Colonic mucosa (tissue), 4 donors: ENCODE results near the gene ALDH3B1. TPM values are rescaled to one million over a fixed set of nuclear protein-coding genes. Genes with fewer than 3 reads are reported as not detected.

Experiments
- DNase-seq: peaks from one replicate; pipeline ENCODE4 v3.0.0-alpha.2; 2020
- H3K27ac ChIP-seq: fragments of 200-600 bp; one replicate; pipeline ENCODE4 v1.8.0; 2021
- H3K27me3 ChIP-seq: fragments of 200-600 bp; one replicate; pipeline ENCODE4 v1.8.0; 2021
- H3K36me3 ChIP-seq: fragments of 200-600 bp; one replicate; pipeline ENCODE4 v1.8.0; 2021
- H3K4me1 ChIP-seq: fragments of 200-600 bp; one replicate; pipeline ENCODE4 v1.8.0; 2021; ENCODE audit warnings: mild to moderate bottlenecking
- H3K4me3 ChIP-seq: fragments of 200-600 bp; one replicate; pipeline ENCODE4 v1.8.0; 2021
- H3K9ac ChIP-seq, 2 donors: one replicate each; pipeline ENCODE4 v1.7.0; 2013; ENCODE audit warnings: control low read depth in 2 of 2, low read depth in 2 of 2, low read length in 2 of 2
- H3K9me3 ChIP-seq: fragments of 200-600 bp; one replicate; pipeline ENCODE4 v1.8.0; 2021
- intact Hi-C: fragments of 100-400 bp; cut with DNase I; formaldehyde crosslinking; loops from one replicate; pipeline ENCODE4 v1.14.1; 2022
- total RNA-seq, 2 donors: library from RNA; stranded (reverse); fragmentation: NEBNext Ultra II Directional in 1 of 2; extraction: Animal tissue kit (Norgen Biotek cat#: 25700) in 1 of 2; gene quantifications; one replicate each; pipeline ENCODE4 v1.2.1, GENCODE V29; 2021
- TF ChIP-seq, protein P1 (sequence below): fragments of 200-600 bp; IDR thresholded peaks from one replicate; pipeline ENCODE4 v1.8.0; 2022; ENCODE audit warnings: antibody characterized with exemption, mild to moderate bottlenecking
- donor health status: healthy.
- donor health status: DM: no; HTN: no; CAD: no.
- donor health status: DM: no; HTN: no; CAD: no.

The ALDH3B1 gene
- total RNA-seq, 2 donors from 2014 or later: 17.7 to 18.8 TPM

DNA sequence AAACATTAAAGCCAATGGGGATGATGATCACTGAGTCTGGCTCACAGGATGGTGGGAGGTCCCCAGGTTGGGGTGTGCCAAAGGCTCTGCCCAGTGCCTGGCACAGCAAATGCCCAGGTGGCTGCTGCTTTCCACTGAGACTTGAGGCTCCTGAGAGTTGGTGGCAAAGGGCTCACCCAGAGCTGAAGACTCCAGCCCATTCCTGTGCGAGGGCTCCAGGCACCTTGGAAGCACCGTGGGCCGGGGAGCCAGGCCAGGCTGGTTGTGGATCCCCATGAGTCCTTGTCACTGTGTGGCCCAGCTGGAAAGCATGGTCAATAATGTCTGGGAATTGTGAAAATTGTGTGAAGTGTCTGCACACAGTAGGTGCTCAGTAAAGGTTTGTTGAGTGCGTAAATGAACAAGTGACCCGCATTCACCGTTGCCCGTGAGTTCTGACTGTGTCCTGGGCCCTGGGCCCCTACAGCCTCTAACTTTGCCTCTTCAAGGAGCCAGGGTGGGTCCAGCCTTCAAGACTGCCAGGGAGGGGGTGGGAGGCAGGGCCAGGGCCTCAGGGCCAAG, 3.4 kb upstream of the ALDH3B1 start:
- H3K36me3 ChIP-seq: no peaks in the 10 kb centered on the region
- H3K4me3 ChIP-seq: no peak overlapping the region
- H3K27ac ChIP-seq: no peak overlapping the region
- intact Hi-C loops: no loop called here
- H3K9ac ChIP-seq: no peak overlapping the region
- H3K4me1 ChIP-seq: peaks cover 6% of the 10 kb centered on the region
- DNase-seq: no peak
- TF ChIP-seq, protein P1, sequence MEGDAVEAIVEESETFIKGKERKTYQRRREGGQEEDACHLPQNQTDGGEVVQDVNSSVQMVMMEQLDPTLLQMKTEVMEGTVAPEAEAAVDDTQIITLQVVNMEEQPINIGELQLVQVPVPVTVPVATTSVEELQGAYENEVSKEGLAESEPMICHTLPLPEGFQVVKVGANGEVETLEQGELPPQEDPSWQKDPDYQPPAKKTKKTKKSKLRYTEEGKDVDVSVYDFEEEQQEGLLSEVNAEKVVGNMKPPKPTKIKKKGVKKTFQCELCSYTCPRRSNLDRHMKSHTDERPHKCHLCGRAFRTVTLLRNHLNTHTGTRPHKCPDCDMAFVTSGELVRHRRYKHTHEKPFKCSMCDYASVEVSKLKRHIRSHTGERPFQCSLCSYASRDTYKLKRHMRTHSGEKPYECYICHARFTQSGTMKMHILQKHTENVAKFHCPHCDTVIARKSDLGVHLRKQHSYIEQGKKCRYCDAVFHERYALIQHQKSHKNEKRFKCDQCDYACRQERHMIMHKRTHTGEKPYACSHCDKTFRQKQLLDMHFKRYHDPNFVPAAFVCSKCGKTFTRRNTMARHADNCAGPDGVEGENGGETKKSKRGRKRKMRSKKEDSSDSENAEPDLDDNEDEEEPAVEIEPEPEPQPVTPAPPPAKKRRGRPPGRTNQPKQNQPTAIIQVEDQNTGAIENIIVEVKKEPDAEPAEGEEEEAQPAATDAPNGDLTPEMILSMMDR: no peak
- no peaks in the 10 kb centered on the region for H3K9me3 ChIP-seq
- no peaks in the 10 kb centered on the region for H3K27me3 ChIP-seq

DNA sequence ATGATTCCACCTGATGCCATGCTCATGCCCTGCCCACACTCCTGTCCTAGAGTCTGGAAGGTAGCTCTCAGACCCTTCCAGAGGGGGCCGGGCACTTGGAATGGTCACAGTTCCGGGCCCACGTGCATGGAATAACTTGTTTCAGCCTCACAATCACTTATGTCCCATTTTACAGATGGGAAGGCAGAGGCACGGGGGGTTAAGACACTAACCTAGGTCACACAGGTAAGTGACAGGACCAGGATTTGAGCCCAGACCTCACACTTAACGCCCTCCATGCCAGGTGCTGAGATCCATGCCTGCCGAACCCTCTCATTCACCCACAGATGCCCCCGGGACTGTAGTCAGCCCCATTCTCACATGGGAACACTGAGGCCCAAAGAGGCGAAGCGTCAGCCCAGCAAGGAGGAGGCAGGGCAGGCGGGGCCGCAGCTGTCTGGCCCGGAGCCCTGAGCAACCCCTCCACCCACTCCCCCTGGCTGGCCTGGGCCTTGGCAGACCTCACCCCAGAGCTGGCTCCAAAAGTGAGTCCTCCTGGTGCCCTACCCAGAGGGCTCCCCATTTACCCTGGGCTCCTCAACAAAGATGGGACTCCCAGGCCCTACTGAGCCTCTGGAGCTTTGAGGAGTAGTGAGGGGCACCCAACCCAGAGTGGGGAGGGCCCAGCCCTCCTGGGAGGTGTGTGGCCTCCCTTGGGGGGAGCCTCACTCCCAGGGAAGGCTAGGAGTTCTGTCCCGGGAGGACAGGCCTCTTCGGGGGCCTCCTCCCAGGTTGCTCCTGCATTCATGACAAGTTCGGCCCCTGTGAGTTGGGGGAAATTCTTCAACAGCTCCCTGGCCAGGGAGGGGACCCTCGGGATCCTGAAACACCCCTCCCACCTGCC, 2.4 kb upstream of the ALDH3B1 start:
- intact Hi-C loops: no loop called here
- TF ChIP-seq, protein P1: no peak
- Histone ChIP-seq H3K27ac (no peak overlapping the region), H3K9ac (no peak overlapping the region), H3K27me3 (no peaks in the 10 kb centered on the region), H3K4me1 (peaks cover 6% of the 10 kb centered on the region), H3K4me3 (no peak overlapping the region), H3K36me3 (no peaks in the 10 kb centered on the region), H3K9me3 (no peaks in the 10 kb centered on the region)
- DNase-seq: no peak

DNA sequence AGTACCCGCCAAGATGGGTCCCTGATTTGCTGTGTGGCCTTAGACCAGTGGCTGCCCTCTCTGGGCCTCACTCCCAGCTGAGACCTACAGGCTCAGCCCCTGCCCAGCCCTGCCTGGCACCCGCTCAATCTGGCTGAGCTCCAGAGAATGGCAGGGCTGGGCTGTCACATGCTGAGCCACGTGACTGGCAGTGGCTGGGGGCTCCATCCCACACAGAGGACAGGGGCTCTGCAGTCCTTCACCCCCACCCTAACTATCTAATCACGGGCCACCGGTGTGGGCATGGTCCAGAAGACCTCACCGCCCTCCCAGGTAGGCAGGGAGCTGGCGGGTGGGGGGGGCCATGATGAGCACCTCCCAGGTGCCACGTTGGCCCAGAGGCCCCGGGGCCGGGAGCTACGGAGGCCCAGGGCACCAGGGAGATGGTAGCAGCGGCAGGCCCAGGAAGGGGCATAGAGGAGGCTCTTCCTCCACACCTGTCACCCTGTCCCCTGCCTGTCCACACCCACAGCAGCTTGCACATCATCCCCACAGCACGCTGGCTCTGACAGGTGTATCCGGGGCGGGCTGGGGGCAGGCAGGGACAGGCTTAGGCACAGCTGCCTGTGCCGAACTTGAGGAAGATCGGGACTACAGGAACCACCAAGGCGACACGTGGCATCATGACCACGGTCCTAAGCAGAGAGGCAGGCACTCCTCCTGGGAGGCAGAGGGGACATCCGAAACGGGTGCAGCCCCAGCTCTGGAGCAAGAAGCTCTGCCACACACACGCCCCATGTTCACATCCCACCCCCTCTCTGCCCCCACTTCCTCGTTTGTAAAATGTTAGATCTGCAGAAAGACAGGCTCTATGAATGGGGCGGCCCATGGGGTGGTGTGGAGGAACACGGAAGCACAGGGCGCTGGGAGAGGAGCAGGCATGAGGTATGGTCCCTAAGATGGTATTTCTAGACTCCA, 1.5 kb upstream of the ALDH3B1 start:
- intact Hi-C loops: no loop called here
- TF ChIP-seq, protein P1: no peak
- Histone ChIP-seq H3K36me3 (no peaks in the 10 kb centered on the region), H3K4me3 (no peak overlapping the region), H3K9ac (peak overlapping the region in 1 of 2 donors; percentile 58), H3K4me1 (peaks cover 6% of the 10 kb centered on the region), H3K27ac (no peak overlapping the region), H3K9me3 (no peaks in the 10 kb centered on the region), H3K27me3 (no peaks in the 10 kb centered on the region)
- DNase-seq: peak; percentile 87

DNA sequence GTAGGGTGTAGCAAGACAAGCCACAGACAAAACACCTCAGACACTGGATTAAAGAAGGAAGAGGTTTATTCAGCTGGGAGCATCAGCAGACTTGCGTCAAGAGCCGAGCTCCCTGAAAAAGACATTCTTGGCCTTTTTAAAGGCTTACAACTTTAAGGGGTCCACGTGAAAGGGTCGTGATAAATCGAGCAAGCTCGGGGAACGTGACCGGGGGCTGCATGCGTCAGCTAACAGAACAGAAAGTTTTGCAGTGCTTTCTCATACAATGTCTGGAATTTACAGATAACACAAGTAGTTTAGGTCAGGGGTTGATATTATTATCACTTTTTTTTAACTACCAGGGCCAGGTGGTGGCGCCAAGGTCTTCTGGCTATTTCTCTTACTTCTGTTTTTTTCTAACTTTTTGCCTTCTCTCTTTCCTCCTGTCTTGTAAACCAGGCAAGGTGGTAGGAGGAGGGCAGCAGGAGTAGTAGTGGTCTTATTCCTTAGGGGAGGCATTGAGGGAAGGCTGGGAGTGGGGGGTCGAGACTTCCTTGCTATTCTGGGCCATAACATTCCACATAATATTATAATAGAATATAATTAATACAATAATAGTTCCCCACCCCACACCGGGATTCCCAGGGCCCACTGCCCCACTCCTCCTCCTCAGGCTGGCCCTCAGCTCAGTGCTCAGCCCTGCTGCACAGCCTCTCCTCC, 587 bp upstream of the ALDH3B1 start:
- H3K27ac ChIP-seq: peak overlapping the region; percentile 93
- intact Hi-C loops: no loop called here
- H3K9ac ChIP-seq: peak overlapping the region; percentile 37 to 94
- H3K9me3 ChIP-seq: no peaks in the 10 kb centered on the region
- DNase-seq: no peak
- H3K27me3 ChIP-seq: no peaks in the 10 kb centered on the region
- peak overlapping the region; percentile 29 for H3K4me3 ChIP-seq
- TF ChIP-seq, protein P1: no peak
- no peaks in the 10 kb centered on the region for H3K36me3 ChIP-seq
- H3K4me1 ChIP-seq: peaks cover 13% of the 10 kb centered on the region
